Liver (tissue), 3 donors: ENCODE data around the gene TMEM270.

Experiments used
- ATF3 ChIP-seq: IDR thresholded peaks from 2 replicates; pipeline ENCODE4 v1.6.1; 2016; ENCODE audit warnings: antibody characterized with exemption
- CTCF ChIP-seq: fragments of 150-350 bp; IDR thresholded peaks from 2 replicates; pipeline ENCODE4 v1.5.1; 2017; ENCODE audit warnings: improper control_type of control experiment, low read depth, low read length; ENCODE audit not compliant: missing input control
- EGR1 ChIP-seq, 2 donors: IDR thresholded peaks; 2 replicates each; pipeline ENCODE4 v1.6.1; 2016 to 2018; ENCODE audit warnings: antibody characterized with exemption in 2 of 2, low read depth in 2 of 2
- FOXA1 ChIP-seq: IDR thresholded peaks from 2 replicates; pipeline ENCODE4 v1.6.1; 2016; ENCODE audit warnings: antibody characterized with exemption
- HNF4A ChIP-seq, 2 donors: conservative IDR thresholded peaks; 2 replicates each; pipeline ENCODE4 v1.6.1; 2016; ENCODE audit warnings: antibody characterized with exemption in 2 of 2, mild to moderate bottlenecking in 2 of 2
- JUND ChIP-seq, 2 donors: IDR thresholded peaks; 2 replicates each; pipeline ENCODE4 v1.6.1; 2016; ENCODE audit warnings: antibody characterized with exemption in 2 of 2
- MAX ChIP-seq: IDR thresholded peaks from 2 replicates; pipeline ENCODE4 v1.6.1; 2016; ENCODE audit warnings: antibody characterized with exemption
- RAD21 ChIP-seq, 2 donors: IDR thresholded peaks; 2 replicates each; pipeline ENCODE4 v1.6.1; 2016; ENCODE audit warnings: antibody characterized with exemption in 2 of 2, mild to moderate bottlenecking in 2 of 2
- SP1 ChIP-seq: IDR thresholded peaks from 2 replicates; pipeline ENCODE4 v1.6.1; 2018; ENCODE audit warnings: antibody characterized with exemption, mild to moderate bottlenecking
- TF ChIP-seq, protein P1 (sequence below): IDR thresholded peaks from 2 replicates; pipeline ENCODE4 v1.6.1; 2016; ENCODE audit warnings: antibody characterized with exemption, mild to moderate bottlenecking
- donor health status: healthy.
- donor health status: healthy.

DNA sequence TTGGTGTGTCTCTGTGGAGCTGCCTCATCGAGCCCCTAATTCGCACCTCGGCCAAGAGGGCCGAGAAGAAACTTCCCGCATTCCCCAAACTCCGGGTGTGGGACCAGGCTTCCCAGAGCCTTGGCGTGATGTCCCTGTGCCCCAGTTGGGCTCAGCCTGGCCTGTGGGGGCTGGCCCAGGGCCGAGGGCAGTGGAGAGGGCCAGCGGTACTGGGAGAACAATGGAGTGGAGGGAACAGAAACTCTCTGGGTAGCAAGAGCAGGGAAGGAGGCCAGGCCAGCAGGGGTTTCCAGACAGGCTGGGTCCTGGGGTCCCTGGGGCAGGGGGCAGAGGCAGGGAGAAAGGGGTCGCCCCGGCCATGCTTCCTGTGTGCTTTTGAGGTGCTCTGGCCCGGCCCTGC lies 16.0 kb downstream of the TMEM270 start:
- TF ChIP-seq ATF3 (no peak), CTCF (no peak), MAX (no peak), SP1 (no peak), HNF4A (conservative IDR thresholded peaks at IDR 0.05) (no peak), RAD21 (IDR thresholded peaks at IDR 0.05) (no peak), FOXA1 (no peak), JUND (IDR thresholded peaks at IDR 0.05) (no peak), EGR1 (IDR thresholded peaks at IDR 0.05; ENCODE audit: low read depth in 2 of 2) (no peak)
- TF ChIP-seq, protein P1, sequence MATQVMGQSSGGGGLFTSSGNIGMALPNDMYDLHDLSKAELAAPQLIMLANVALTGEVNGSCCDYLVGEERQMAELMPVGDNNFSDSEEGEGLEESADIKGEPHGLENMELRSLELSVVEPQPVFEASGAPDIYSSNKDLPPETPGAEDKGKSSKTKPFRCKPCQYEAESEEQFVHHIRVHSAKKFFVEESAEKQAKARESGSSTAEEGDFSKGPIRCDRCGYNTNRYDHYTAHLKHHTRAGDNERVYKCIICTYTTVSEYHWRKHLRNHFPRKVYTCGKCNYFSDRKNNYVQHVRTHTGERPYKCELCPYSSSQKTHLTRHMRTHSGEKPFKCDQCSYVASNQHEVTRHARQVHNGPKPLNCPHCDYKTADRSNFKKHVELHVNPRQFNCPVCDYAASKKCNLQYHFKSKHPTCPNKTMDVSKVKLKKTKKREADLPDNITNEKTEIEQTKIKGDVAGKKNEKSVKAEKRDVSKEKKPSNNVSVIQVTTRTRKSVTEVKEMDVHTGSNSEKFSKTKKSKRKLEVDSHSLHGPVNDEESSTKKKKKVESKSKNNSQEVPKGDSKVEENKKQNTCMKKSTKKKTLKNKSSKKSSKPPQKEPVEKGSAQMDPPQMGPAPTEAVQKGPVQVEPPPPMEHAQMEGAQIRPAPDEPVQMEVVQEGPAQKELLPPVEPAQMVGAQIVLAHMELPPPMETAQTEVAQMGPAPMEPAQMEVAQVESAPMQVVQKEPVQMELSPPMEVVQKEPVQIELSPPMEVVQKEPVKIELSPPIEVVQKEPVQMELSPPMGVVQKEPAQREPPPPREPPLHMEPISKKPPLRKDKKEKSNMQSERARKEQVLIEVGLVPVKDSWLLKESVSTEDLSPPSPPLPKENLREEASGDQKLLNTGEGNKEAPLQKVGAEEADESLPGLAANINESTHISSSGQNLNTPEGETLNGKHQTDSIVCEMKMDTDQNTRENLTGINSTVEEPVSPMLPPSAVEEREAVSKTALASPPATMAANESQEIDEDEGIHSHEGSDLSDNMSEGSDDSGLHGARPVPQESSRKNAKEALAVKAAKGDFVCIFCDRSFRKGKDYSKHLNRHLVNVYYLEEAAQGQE, result no peak
